Vagina (tissue), 2 donors: ENCODE measurements around the gene LCN1.

Experiments used
- POLR2A ChIP-seq, 2 donors: fragments of 450-650 bp; IDR thresholded peaks; one replicate each; pipeline ENCODE4 v1.6.1; 2017; ENCODE audit warnings: antibody characterized with exemption in 2 of 2, mild to moderate bottlenecking in 2 of 2, moderate library complexity in 2 of 2
- TF ChIP-seq, protein P1 (sequence below), 3 experiments: fragments of 450-650 bp in 2 of 3; fragments of 200-600 bp in 1 of 3; sonication (generic) in 1 of 3; IDR thresholded peaks; one replicate each; pipeline ENCODE4 v1.5.1; 2017 to 2019; ENCODE audit warnings: antibody characterized with exemption in 3 of 3, mild to moderate bottlenecking in 2 of 3, moderate library complexity in 2 of 3

DNA sequence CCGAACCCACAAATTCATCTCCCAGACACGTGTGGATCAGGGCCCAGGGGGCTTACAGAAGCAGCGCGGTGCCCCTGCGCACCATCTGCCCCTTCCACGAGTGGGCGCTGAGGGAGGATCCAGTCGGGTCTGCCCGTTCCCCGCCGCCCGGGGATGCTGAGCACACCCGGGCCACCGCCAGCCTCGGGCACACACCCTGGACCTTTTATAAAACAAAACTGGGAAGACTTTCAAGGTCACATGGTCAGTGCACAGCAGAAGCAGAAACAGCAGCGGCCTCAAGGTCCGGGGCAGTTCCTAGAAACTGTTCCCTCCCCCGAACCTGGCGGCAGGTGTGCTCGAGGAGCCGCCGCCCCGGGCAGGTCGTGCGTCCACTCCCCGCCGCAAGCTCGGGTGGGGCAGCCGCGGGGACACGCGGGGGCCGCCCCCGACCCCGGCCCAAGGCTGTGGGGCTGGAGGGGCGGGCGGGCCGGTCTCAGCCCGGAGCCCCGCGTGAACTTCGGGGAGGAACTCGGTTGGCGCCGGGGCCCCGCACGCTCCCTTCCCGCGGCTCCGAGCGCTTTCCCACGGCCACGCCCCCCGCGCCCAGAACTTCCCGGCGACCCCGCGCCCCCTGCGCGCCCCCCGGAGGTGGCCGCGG lies 42.3 kb upstream of the LCN1 start:
- TF ChIP-seq, protein P1, sequence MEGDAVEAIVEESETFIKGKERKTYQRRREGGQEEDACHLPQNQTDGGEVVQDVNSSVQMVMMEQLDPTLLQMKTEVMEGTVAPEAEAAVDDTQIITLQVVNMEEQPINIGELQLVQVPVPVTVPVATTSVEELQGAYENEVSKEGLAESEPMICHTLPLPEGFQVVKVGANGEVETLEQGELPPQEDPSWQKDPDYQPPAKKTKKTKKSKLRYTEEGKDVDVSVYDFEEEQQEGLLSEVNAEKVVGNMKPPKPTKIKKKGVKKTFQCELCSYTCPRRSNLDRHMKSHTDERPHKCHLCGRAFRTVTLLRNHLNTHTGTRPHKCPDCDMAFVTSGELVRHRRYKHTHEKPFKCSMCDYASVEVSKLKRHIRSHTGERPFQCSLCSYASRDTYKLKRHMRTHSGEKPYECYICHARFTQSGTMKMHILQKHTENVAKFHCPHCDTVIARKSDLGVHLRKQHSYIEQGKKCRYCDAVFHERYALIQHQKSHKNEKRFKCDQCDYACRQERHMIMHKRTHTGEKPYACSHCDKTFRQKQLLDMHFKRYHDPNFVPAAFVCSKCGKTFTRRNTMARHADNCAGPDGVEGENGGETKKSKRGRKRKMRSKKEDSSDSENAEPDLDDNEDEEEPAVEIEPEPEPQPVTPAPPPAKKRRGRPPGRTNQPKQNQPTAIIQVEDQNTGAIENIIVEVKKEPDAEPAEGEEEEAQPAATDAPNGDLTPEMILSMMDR (IDR thresholded peaks at IDR 0.05), result no peak
- no peak for TF ChIP-seq POLR2A (IDR thresholded peaks at IDR 0.05)
